Measurements from ENCODE around the gene METTL4. TPM values are rescaled to one million over a fixed set of nuclear protein-coding genes. Genes with fewer than 3 reads are reported as not detected.

Gene METTL4
- total RNA-seq: 10 to 100 TPM; 21.1 to 22.0 TPM

GRCh38 chr18:2571200-2572170, at the start of gene METTL4, which contains the start of gene NDC80:
Gene METTL4 (minus strand): TSS chr18:2571505. CDS start chr18:2567216, 4,289 bp downstream.
Gene NDC80 (plus strand): TSS chr18:2571557. CDS start chr18:2572986, 1,429 bp downstream.

Other genes with a start within 250 kb of the METTL4 start
- 10 to 100 TPM; 60.0 to 66.9 TPM for gene NDC80, start 52 bp upstream of the METTL4 start, total RNA-seq
- 100 to 1,000 TPM; 169 to 174 TPM for gene SMCHD1, start 84.2 kb upstream of the METTL4 start, total RNA-seq

All from activated naive CD4-positive, alpha-beta T cell treated with anti-CD3 and anti-CD28 coated beads, Interleukin-2, amount 10 ng/mL, durations not matched to agents 5 hours and 36 hours (primary cell).